Measurements from ENCODE around the gene SLC16A5. TPM values are rescaled to one million over a fixed set of nuclear protein-coding genes. Genes with fewer than 3 reads are reported as not detected.
A peak's percentile ranks its signal among the peaks of the same experiment; 100 is the strongest.
"Not testable (repeated sequence)": the region's sequence is repeated elsewhere in the genome, so short reads cannot be mapped to it uniquely, and the experiment has no call there.

The SLC16A5 gene
- total RNA-seq, 2 donors from 2014 or later = 7.5 to 9.8 TPM

- Mint-ChIP-seq H3K9me3 (no peaks in the 10 kb centered on the region), H3K27ac (peak overlapping the region; percentile 93), H3K36me3 (ENCODE audit: insufficient read depth in 2 of 2) (peaks cover 0 to 4% of the 10 kb centered on the region in 2 donors), H3K27me3 (ENCODE audit: low read depth) (no peaks in the 10 kb centered on the region), H3K4me1 (ENCODE audit: low read depth) (peaks cover 39% of the 10 kb centered on the region), H3K4me3 (peak overlapping the region; percentile 91 to 93)
- DNase-seq (no peak), ATAC-seq (replicated peaks in 1 of 2) (no peak)
These were observed 42.4 kb downstream of the SLC16A5 start for GRCh38 chr17:75130059-75130631.

- DNase-seq = peak; percentile 38 to 57
- Mint-ChIP-seq H3K36me3 (ENCODE audit: insufficient read depth in 2 of 2) (peaks cover 0 to 4% of the 10 kb centered on the region in 2 donors), H3K4me1 (ENCODE audit: low read depth) (peaks cover 33% of the 10 kb centered on the region), H3K4me3 (peak overlapping the region; percentile 91 to 93), H3K27me3 (ENCODE audit: low read depth) (no peaks in the 10 kb centered on the region), H3K27ac (peak overlapping the region; percentile 93), H3K9me3 (no peaks in the 10 kb centered on the region)
- peak; percentile 50 to 55 for ATAC-seq (replicated peaks in 1 of 2)
These were observed 43.0 kb downstream of the SLC16A5 start for GRCh38 chr17:75130632-75131277.

- Mint-ChIP-seq H3K27me3 (ENCODE audit: low read depth) (no peaks in the 10 kb centered on the region), H3K4me3 (peak within 1 kb of the TSS; percentile 91 to 93), H3K9me3 (no peaks in the 10 kb centered on the region), H3K4me1 (ENCODE audit: low read depth) (peaks cover 26% of the 10 kb centered on the region), H3K27ac (peak within 1 kb of the TSS; percentile 93), H3K36me3 (ENCODE audit: insufficient read depth in 2 of 2) (peaks cover 0 to 5% of the 10 kb centered on the region in 2 donors)
- DNase-seq (peak; percentile 86 to 87), ATAC-seq (replicated peaks in 1 of 2) (peak; percentile 91 to 94)
These were observed 43.7 kb downstream of the SLC16A5 start, which contains the start of gene NT5C for GRCh38 chr17:75131278-75132017. Gene NT5C, minus strand, starts transcription at chr17:75131742. Its CDS starts 35 bp downstream, at chr17:75131707.

- not testable (repeated sequence) for H3K36me3 Mint-ChIP-seq (ENCODE audit: insufficient read depth in 2 of 2); H3K9me3 Mint-ChIP-seq; ATAC-seq (replicated peaks in 1 of 2); H3K27me3 Mint-ChIP-seq (ENCODE audit: low read depth); DNase-seq
- peak overlapping the region; percentile 88 for H3K27ac Mint-ChIP-seq
- peaks cover 26% of the 10 kb centered on the region for H3K4me1 Mint-ChIP-seq (ENCODE audit: low read depth)
- peak overlapping the region; percentile 91 to 93 for H3K4me3 Mint-ChIP-seq
These were observed 44.6 kb downstream of the SLC16A5 start for GRCh38 chr17:75132018-75133000.

- H3K4me1 Mint-ChIP-seq (ENCODE audit: low read depth) = peaks cover 26% of the 10 kb centered on the region
- H3K36me3 Mint-ChIP-seq (ENCODE audit: insufficient read depth in 2 of 2) = peaks cover 0 to 5% of the 10 kb centered on the region in 2 donors
These were observed 45.2 kb downstream of the SLC16A5 start for GRCh38 chr17:75133001-75133400.

GRCh38 chr17:75133607-75134347 is 46.0 kb downstream of the SLC16A5 start:
- not testable (repeated sequence) for DNase-seq; H3K36me3 Mint-ChIP-seq (ENCODE audit: insufficient read depth in 2 of 2); H3K27me3 Mint-ChIP-seq (ENCODE audit: low read depth); ATAC-seq (replicated peaks in 1 of 2); H3K4me3 Mint-ChIP-seq; H3K9me3 Mint-ChIP-seq
- H3K4me1 Mint-ChIP-seq (ENCODE audit: low read depth) = peaks cover 26% of the 10 kb centered on the region
- peak overlapping the region; percentile 28 for H3K27ac Mint-ChIP-seq

More at GRCh38 chr17:75133001-75133400, 45.2 kb downstream of the SLC16A5 start:
- DNase-seq (no peak), ATAC-seq (replicated peaks in 1 of 2) (no peak)
- Mint-ChIP-seq H3K27me3 (ENCODE audit: low read depth) (no peaks in the 10 kb centered on the region), H3K27ac (peak overlapping the region; percentile 28), H3K4me3 (no peak overlapping the region), H3K9me3 (no peaks in the 10 kb centered on the region)

- Mint-ChIP-seq H3K27ac (no peak overlapping the region), H3K4me3 (no peak overlapping the region), H3K9me3 (no peaks in the 10 kb centered on the region), H3K4me1 (ENCODE audit: low read depth) (peaks cover 17% of the 10 kb centered on the region), H3K36me3 (ENCODE audit: insufficient read depth in 2 of 2) (peaks cover 0 to 5% of the 10 kb centered on the region in 2 donors), H3K27me3 (ENCODE audit: low read depth) (no peaks in the 10 kb centered on the region)
- no peak for DNase-seq
- ATAC-seq (replicated peaks in 1 of 2) = no peak
These were observed 47.7 kb downstream of the SLC16A5 start for GRCh38 chr17:75135452-75135851.

GRCh38 chr17:75135946-75136345 is 48.2 kb downstream of the SLC16A5 start:
- H3K4me1 Mint-ChIP-seq (ENCODE audit: low read depth) = peaks cover 12% of the 10 kb centered on the region
- peaks cover 0 to 5% of the 10 kb centered on the region in 2 donors for H3K36me3 Mint-ChIP-seq (ENCODE audit: insufficient read depth in 2 of 2)
- H3K4me3 Mint-ChIP-seq = no peak overlapping the region
- no peak for ATAC-seq (replicated peaks in 1 of 2)
- no peaks in the 10 kb centered on the region for H3K27me3 Mint-ChIP-seq (ENCODE audit: low read depth)
- no peaks in the 10 kb centered on the region for H3K9me3 Mint-ChIP-seq
- DNase-seq = no peak
- peak overlapping the region; percentile 69 for H3K27ac Mint-ChIP-seq

- peaks cover 2 to 13% of the 10 kb centered on the region in 2 donors for H3K36me3 Mint-ChIP-seq (ENCODE audit: insufficient read depth in 2 of 2)
- H3K9me3 Mint-ChIP-seq; H3K4me1 Mint-ChIP-seq (ENCODE audit: low read depth); ATAC-seq (replicated peaks in 1 of 2); H3K27me3 Mint-ChIP-seq (ENCODE audit: low read depth); DNase-seq; H3K4me3 Mint-ChIP-seq; H3K27ac Mint-ChIP-seq: not testable (repeated sequence)
These were observed 50.0 kb downstream of the SLC16A5 start for GRCh38 chr17:75137762-75138161.

GRCh38 chr17:75138519-75138918 is 50.8 kb downstream of the SLC16A5 start:
- Mint-ChIP-seq H3K27me3 (ENCODE audit: low read depth) (no peaks in the 10 kb centered on the region), H3K4me3 (no peak overlapping the region), H3K27ac (no peak overlapping the region), H3K4me1 (ENCODE audit: low read depth) (no peaks in the 10 kb centered on the region), H3K36me3 (ENCODE audit: insufficient read depth in 2 of 2) (peaks cover 2 to 14% of the 10 kb centered on the region in 2 donors), H3K9me3 (no peaks in the 10 kb centered on the region)
- DNase-seq = no peak
- ATAC-seq (replicated peaks in 1 of 2) = no peak

- Mint-ChIP-seq H3K36me3 (ENCODE audit: insufficient read depth in 2 of 2) (peaks cover 9 to 37% of the 10 kb centered on the region in 2 donors), H3K9me3 (no peaks in the 10 kb centered on the region), H3K4me1 (ENCODE audit: low read depth) (no peaks in the 10 kb centered on the region), H3K4me3 (no peak overlapping the region), H3K27me3 (ENCODE audit: low read depth) (no peaks in the 10 kb centered on the region), H3K27ac (no peak overlapping the region)
- ATAC-seq (replicated peaks in 1 of 2) = no peak
- no peak for DNase-seq
These were observed 54.6 kb downstream of the SLC16A5 start for GRCh38 chr17:75142236-75142971.
